Measurements from ENCODE around the gene DNAJC3.

DNAJC3 gene

GRCh38 chr13:95636853-95637252, 40.1 kb upstream of the DNAJC3 start:
- TF ChIP-seq USF1 (IDR thresholded peaks at IDR 0.05) (no peak), MAX (IDR thresholded peaks at IDR 0.05) (no peak), TEAD4 (IDR thresholded peaks at IDR 0.05) (no peak), YY1 (IDR thresholded peaks at IDR 0.05; ENCODE audit: low read depth) (no peak), FOXM1 (IDR thresholded peaks at IDR 0.05; ENCODE audit: borderline replicate concordance, low read depth) (no peak), CREB1 (IDR thresholded peaks at IDR 0.05; ENCODE audit: low read depth) (no peak), REST (IDR thresholded peaks at IDR 0.05; ENCODE audit: low read depth) (no peak), CEBPB (IDR thresholded peaks at IDR 0.05) (no peak), ZBTB7A (IDR thresholded peaks at IDR 0.05; ENCODE audit: low read depth) (no peak), TCF12 (IDR thresholded peaks at IDR 0.05; ENCODE audit: low read depth) (no peak), EGR1 (IDR thresholded peaks at IDR 0.05) (no peak), RAD21 (IDR thresholded peaks at IDR 0.05; ENCODE audit: low read depth) (no peak), TAF1 (IDR thresholded peaks at IDR 0.05; ENCODE audit: low read depth) (no peak), NFIC (IDR thresholded peaks at IDR 0.05) (no peak), EP300 (IDR thresholded peaks at IDR 0.05; ENCODE audit: borderline replicate concordance) (no peak)

- no peak for TF ChIP-seq ZBTB7A (IDR thresholded peaks at IDR 0.05; ENCODE audit: low read depth)
- TF ChIP-seq CREB1 (IDR thresholded peaks at IDR 0.05; ENCODE audit: low read depth), result no peak
- no peak for TF ChIP-seq USF1 (IDR thresholded peaks at IDR 0.05)
- TF ChIP-seq MAX (IDR thresholded peaks at IDR 0.05), result no peak
These were observed 35.5 kb upstream of the DNAJC3 start for GRCh38 chr13:95641291-95642027.

- TF ChIP-seq NFIC (IDR thresholded peaks at IDR 0.05) (no peak), TAF1 (IDR thresholded peaks at IDR 0.05; ENCODE audit: low read depth) (no peak), MAX (IDR thresholded peaks at IDR 0.05) (no peak), RAD21 (IDR thresholded peaks at IDR 0.05; ENCODE audit: low read depth) (no peak), EGR1 (IDR thresholded peaks at IDR 0.05) (no peak), CREB1 (IDR thresholded peaks at IDR 0.05; ENCODE audit: low read depth) (no peak), USF1 (IDR thresholded peaks at IDR 0.05) (no peak), TEAD4 (IDR thresholded peaks at IDR 0.05) (no peak), REST (IDR thresholded peaks at IDR 0.05; ENCODE audit: low read depth) (no peak), FOXM1 (IDR thresholded peaks at IDR 0.05; ENCODE audit: borderline replicate concordance, low read depth) (no peak), ZBTB7A (IDR thresholded peaks at IDR 0.05; ENCODE audit: low read depth) (no peak), YY1 (IDR thresholded peaks at IDR 0.05; ENCODE audit: low read depth) (no peak), TCF12 (IDR thresholded peaks at IDR 0.05; ENCODE audit: low read depth) (no peak), CEBPB (IDR thresholded peaks at IDR 0.05) (no peak), EP300 (IDR thresholded peaks at IDR 0.05; ENCODE audit: borderline replicate concordance) (no peak)
These were observed 34.8 kb upstream of the DNAJC3 start for GRCh38 chr13:95642028-95642621.

GRCh38 chr13:95642999-95643398, 33.9 kb upstream of the DNAJC3 start:
- TF ChIP-seq RAD21 (IDR thresholded peaks at IDR 0.05; ENCODE audit: low read depth) (no peak), YY1 (IDR thresholded peaks at IDR 0.05; ENCODE audit: low read depth) (no peak), REST (IDR thresholded peaks at IDR 0.05; ENCODE audit: low read depth) (no peak), TEAD4 (IDR thresholded peaks at IDR 0.05) (no peak), ZBTB7A (IDR thresholded peaks at IDR 0.05; ENCODE audit: low read depth) (no peak), CEBPB (IDR thresholded peaks at IDR 0.05) (no peak), USF1 (IDR thresholded peaks at IDR 0.05) (no peak), EP300 (IDR thresholded peaks at IDR 0.05; ENCODE audit: borderline replicate concordance) (no peak), EGR1 (IDR thresholded peaks at IDR 0.05) (no peak), FOXM1 (IDR thresholded peaks at IDR 0.05; ENCODE audit: borderline replicate concordance, low read depth) (no peak), TCF12 (IDR thresholded peaks at IDR 0.05; ENCODE audit: low read depth) (no peak), MAX (IDR thresholded peaks at IDR 0.05) (no peak), NFIC (IDR thresholded peaks at IDR 0.05) (no peak), CREB1 (IDR thresholded peaks at IDR 0.05; ENCODE audit: low read depth) (no peak), TAF1 (IDR thresholded peaks at IDR 0.05; ENCODE audit: low read depth) (no peak)
